ENCODE results near the gene RARB. TPM values are rescaled to one million over a fixed set of nuclear protein-coding genes. Genes with fewer than 3 reads are reported as not detected.

Gene RARB
- total and polyA plus RNA-seq, 9 of the 15 experiments (the other 6 are each of a cell fraction or from before 2014, with no cell fraction given), result 0.15 to 1.3 (median 0.27) TPM

DNA sequence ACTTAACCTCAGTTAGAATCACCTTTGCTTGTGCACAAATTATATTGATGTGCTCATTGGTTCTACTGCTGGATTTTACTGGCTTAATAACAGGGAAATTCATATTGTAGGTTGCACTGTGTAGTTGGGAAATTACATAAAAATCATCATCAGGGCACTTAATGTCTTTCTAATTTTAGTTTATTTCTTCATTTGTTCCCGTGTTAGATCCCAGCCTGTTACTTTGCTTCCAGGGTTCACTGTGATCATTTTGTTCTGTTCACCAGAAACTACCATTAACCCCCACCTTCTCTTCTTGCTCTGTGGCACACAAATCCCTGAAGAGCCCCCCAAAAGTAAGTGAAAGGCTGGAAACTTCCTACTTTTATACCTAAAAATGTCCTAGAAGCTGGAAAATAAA, 80.4 kb downstream of the RARB start:
- POLR2A ChIA-PET, result interaction anchor here (0.9 to 2.8 kb wide), 3 partner anchors 12 to 37 kb away, joined by 3 to 8 read pairs (median 4); no protein-coding TSS in a partner anchor
- 0% methylated on average over 1 of the region's 1 CpG for WGBS (ENCODE audit: insufficient coverage, low coverage, missing lambda C conversion rate)
- H3K4me3 ChIP-seq, result no peak overlapping the region
- BruUV-seq (replicated peaks), result no TSS peak
- ATAC-seq (no peak), FAIRE-seq (no peak), DNase-seq (ENCODE audit: extremely low read depth in 1 of 4, low spot score in 3 of 4) (no peak)
- H3K79me2 ChIP-seq (ENCODE audit: control insufficient read depth, insufficient read depth, low read length), result no peaks in the 10 kb centered on the region
- H3K4me1 ChIP-seq (replicated peaks in 1 of 2; ENCODE audit: control insufficient read depth in 2 of 2, insufficient read depth in 2 of 2, low read length in 2 of 2), result no peaks in the 10 kb centered on the region
- intact Hi-C loops (cut with micrococcal nuclease) (no loop called here), in situ Hi-C loops (cut with MboI) (no loop called here)
- H3K27ac ChIP-seq (ENCODE audit: extremely low read depth, low read depth, low read length), result no peak overlapping the region
- CTCF ChIA-PET (ENCODE audit: low intra/inter-chr PET ratio), result no interaction called here
- no peak overlapping the region for H3K4me2 ChIP-seq (ENCODE audit: insufficient read depth, low read length)
- no peak overlapping the region for H3K9ac ChIP-seq (ENCODE audit: insufficient read depth in 1 of 2, low read depth in 2 of 2, low read length in 2 of 2)
- H3K9me3 ChIP-seq (replicated peaks; ENCODE audit: control insufficient read depth, insufficient read depth, low read depth, low read length), result no peaks in the 10 kb centered on the region
- H2AFZ ChIP-seq (ENCODE audit: low read depth, low read length), result no peak overlapping the region
- peaks cover 0 to 6% of the 10 kb centered on the region in 2 experiments; a peak in 2 of 5 replicates for H3K27me3 ChIP-seq (ENCODE audit: control insufficient read depth in 2 of 2, insufficient read depth in 2 of 2, low read length in 2 of 2)
- H3K9me1 ChIP-seq (ENCODE audit: control insufficient read depth, insufficient read depth, low read length), result no peaks in the 10 kb centered on the region
- no peaks in the 10 kb centered on the region for H4K20me1 ChIP-seq (replicated peaks; ENCODE audit: control insufficient read depth, insufficient read depth, low read length)
- H3K36me3 ChIP-seq (ENCODE audit: control insufficient read depth, insufficient read depth, low read length), result no peaks in the 10 kb centered on the region
- TF ChIP-seq NFIC (IDR thresholded peaks at IDR 0.05) (no peak), ZNF12 (CRISPR knock-in tag; IDR thresholded peaks at IDR 0.05) (no peak), MEIS2 (IDR thresholded peaks at IDR 0.05; ENCODE audit: partially characterized antibody) (no peak), EZH2 (IDR thresholded peaks at IDR 0.05; ENCODE audit: borderline replicate concordance, low read depth, low read length) (no peak), NONO (IDR thresholded peaks at IDR 0.05; ENCODE audit: low read depth in 2 of 2, low read length in 1 of 2) (no peak), TBP (optimal IDR thresholded peaks at IDR 0.05; ENCODE audit: low read depth, low read length) (no peak), ZNF174 (CRISPR knock-in tag; IDR thresholded peaks at IDR 0.05) (no peak), HSF4 (CRISPR knock-in tag; IDR thresholded peaks at IDR 0.05; ENCODE audit: borderline replicate concordance) (no peak), FOXP1 (CRISPR knock-in tag; IDR thresholded peaks at IDR 0.05) (no peak), POLR2H (tag; IDR thresholded peaks at IDR 0.05; ENCODE audit: low read depth) (no peak), ZNF584 (CRISPR knock-in tag; IDR thresholded peaks at IDR 0.05; ENCODE audit: low read depth) (no peak), RBM14 (IDR thresholded peaks at IDR 0.05; ENCODE audit: borderline replicate concordance, insufficient read depth, low read depth, low read length) (no peak)
- TF ChIP-seq, protein P1, sequence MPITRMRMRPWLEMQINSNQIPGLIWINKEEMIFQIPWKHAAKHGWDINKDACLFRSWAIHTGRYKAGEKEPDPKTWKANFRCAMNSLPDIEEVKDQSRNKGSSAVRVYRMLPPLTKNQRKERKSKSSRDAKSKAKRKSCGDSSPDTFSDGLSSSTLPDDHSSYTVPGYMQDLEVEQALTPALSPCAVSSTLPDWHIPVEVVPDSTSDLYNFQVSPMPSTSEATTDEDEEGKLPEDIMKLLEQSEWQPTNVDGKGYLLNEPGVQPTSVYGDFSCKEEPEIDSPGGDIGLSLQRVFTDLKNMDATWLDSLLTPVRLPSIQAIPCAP (CRISPR knock-in tag; IDR thresholded peaks at IDR 0.05; ENCODE audit: borderline replicate concordance), result no peak
- TF ChIP-seq, protein P2, sequence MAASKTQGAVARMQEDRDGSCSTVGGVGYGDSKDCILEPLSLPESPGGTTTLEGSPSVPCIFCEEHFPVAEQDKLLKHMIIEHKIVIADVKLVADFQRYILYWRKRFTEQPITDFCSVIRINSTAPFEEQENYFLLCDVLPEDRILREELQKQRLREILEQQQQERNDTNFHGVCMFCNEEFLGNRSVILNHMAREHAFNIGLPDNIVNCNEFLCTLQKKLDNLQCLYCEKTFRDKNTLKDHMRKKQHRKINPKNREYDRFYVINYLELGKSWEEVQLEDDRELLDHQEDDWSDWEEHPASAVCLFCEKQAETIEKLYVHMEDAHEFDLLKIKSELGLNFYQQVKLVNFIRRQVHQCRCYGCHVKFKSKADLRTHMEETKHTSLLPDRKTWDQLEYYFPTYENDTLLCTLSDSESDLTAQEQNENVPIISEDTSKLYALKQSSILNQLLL (CRISPR knock-in tag; IDR thresholded peaks at IDR 0.05; ENCODE audit: borderline replicate concordance), result no peak
- TF ChIP-seq, protein P3, sequence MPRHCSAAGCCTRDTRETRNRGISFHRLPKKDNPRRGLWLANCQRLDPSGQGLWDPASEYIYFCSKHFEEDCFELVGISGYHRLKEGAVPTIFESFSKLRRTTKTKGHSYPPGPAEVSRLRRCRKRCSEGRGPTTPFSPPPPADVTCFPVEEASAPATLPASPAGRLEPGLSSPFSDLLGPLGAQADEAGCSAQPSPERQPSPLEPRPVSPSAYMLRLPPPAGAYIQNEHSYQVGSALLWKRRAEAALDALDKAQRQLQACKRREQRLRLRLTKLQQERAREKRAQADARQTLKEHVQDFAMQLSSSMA (CRISPR knock-in tag; IDR thresholded peaks at IDR 0.05), result no peak

Measured in K562 (cell line).